Ovary (tissue), 9 donors: ENCODE data around the gene ZMYND8. TPM values are rescaled to one million over a fixed set of nuclear protein-coding genes. Genes with fewer than 3 reads are reported as not detected.
"Not testable (repeated sequence)": the region's sequence is repeated elsewhere in the genome, so short reads cannot be mapped to it uniquely, and the experiment has no call there.

Experiments used
- DNase-seq, 5 donors: peaks; one replicate each; pipeline ENCODE4 v3.0.0-alpha.2; 2019 to 2020
- H3K27ac ChIP-seq, 2 donors: fragments of 200-600 bp; one replicate each; pipeline versions ENCODE4 v1.5.1 to v1.8.0; 2019 to 2022
- H3K27me3 ChIP-seq: fragments of 200-600 bp; one replicate; pipeline ENCODE4 v1.8.0; 2022
- H3K36me3 ChIP-seq: fragments of 200-600 bp; sonication (generic); one replicate; pipeline ENCODE4 v1.5.1; 2019
- H3K4me1 ChIP-seq: one replicate; pipeline ENCODE4 v1.8.1; 2013; ENCODE audit warnings: mild to moderate bottlenecking, moderate library complexity; ENCODE audit not compliant: insufficient read depth
- H3K4me3 ChIP-seq: fragments of 200-600 bp; sonication (generic); one replicate; pipeline ENCODE4 v1.5.1; 2017
- H3K9me3 ChIP-seq, 2 donors: fragments of 200-600 bp in 1 of 2; sonication (generic) in 1 of 2; one replicate each; pipeline versions ENCODE4 v1.5.1 to v1.8.1; 2013 to 2019; ENCODE audit warnings: mild to moderate bottlenecking in 1 of 2, moderate library complexity in 1 of 2
- CTCF ChIP-seq, 3 donors: fragments of 450-650 bp in 2 of 3; fragments of 200-600 bp in 1 of 3; IDR thresholded peaks; one replicate each; pipeline versions ENCODE4 v1.5.1 to v1.8.0; 2016 to 2022; ENCODE audit warnings: antibody characterized with exemption in 3 of 3, mild to moderate bottlenecking in 1 of 3
- EP300 ChIP-seq: sonication (generic); formaldehyde crosslinking; IDR thresholded peaks from one replicate; pipeline ENCODE4 v1.6.1; 2017; ENCODE audit warnings: antibody characterized with exemption
- POLR2A ChIP-seq: fragments of 450-650 bp; IDR thresholded peaks from one replicate; pipeline ENCODE4 v1.6.1; 2017; ENCODE audit warnings: antibody characterized with exemption, mild to moderate bottlenecking, moderate library complexity
- WGBS, 3 donors: extraction: QIAGEN DNeasy Blood & Tissue Kit in 1 of 3; methylation state at CpG; one replicate each; pipeline versions ENCODE4 v1.1.5 to v1.1.7; 2013 to 2017; 5-methylcytosine and 5-hydroxymethylcytosine counted together
- intact Hi-C, 4 donors: fragments of 100-400 bp; cut with DNase I; formaldehyde crosslinking; loops; one replicate each; pipeline versions ENCODE4 v1.11.0 to v1.15.1; 2022 to 2023
- polyA plus RNA-seq, 2 donors: library from polyadenylated mRNA; stranded (reverse); fragments of 200-250 nt in 1 of 2; fragments of 350-450 nt in 1 of 2; fragmentation: Illumina TruSeq in 1 of 2; extraction: RNeasy Lipid Tissue Mini Kit (QIAGEN cat#74804) in 1 of 2; gene quantifications; one replicate each; pipeline ENCODE4 v1.2.3, GENCODE V29; 2013 to 2014
- total RNA-seq, 7 donors: library from RNA; depleted of rRNA in 2 of 7; stranded (reverse); fragments of >200 nt in 2 of 7; fragmentation: NEBNext Ultra II Directional in 3 of 7; extraction: Animal tissue kit (Norgen Biotek cat#: 25700) in 3 of 7; gene quantifications; one replicate each; pipeline versions ENCODE4 v1.1.0 to v1.2.4, GENCODE V29; 2016 to 2023
- donor health status: DM: no; HTN: no; CAD: no; lungs with moderate emphysema.
- donor health status: DM: no; HTN: no; CAD: no.
- donor health status: Bipolar disorder and iron deficiency.
- donor health status: DM: yes; HTN: yes; CAD: no.
- donor health status: DM: no; HTN: no; CAD: no.
- donor health status: DM: yes; HTN: yes; CAD: no.

ZMYND8 gene
- total and polyA plus RNA-seq, 9 donors = 8.3 to 40.7 (median 30.5) TPM

- DNase-seq = no peak
- Histone ChIP-seq H3K36me3 (no peaks in the 10 kb centered on the region), H3K4me3 (no peak overlapping the region), H3K27ac (no peak overlapping the region), H3K9me3 (no peaks in the 10 kb centered on the region), H3K27me3 (no peaks in the 10 kb centered on the region), H3K4me1 (no peaks in the 10 kb centered on the region)
- intact Hi-C loops = no loop called here
- no peak for TF ChIP-seq EP300
- TF ChIP-seq CTCF (IDR thresholded peaks at IDR 0.05) = no peak
- no peak for TF ChIP-seq POLR2A
- 92 to 95% (median 95%) methylated on average over 13 of the region's 13 CpGs for WGBS, 3 donors
Observed at GRCh38 chr20:47210470-47210869, 146.0 kb downstream of the ZMYND8 start.

- intact Hi-C loops = loop anchor here in 1 of 4 donors (5.0 kb wide), 1 partner anchor 172 kb away; no protein-coding TSS in a partner anchor
- Histone ChIP-seq H3K4me1 (no peaks in the 10 kb centered on the region), H3K36me3 (no peaks in the 10 kb centered on the region), H3K4me3 (no peak overlapping the region), H3K27me3 (no peaks in the 10 kb centered on the region), H3K27ac (no peak overlapping the region), H3K9me3 (no peaks in the 10 kb centered on the region)
- TF ChIP-seq CTCF (IDR thresholded peaks at IDR 0.05) (no peak), EP300 (no peak), POLR2A (no peak)
- no peak for DNase-seq
- 90 to 93% (median 93%) methylated on average over 17 of the region's 17 CpGs for WGBS, 3 donors
Observed at GRCh38 chr20:47209982-47210381, 146.5 kb downstream of the ZMYND8 start.

- Histone ChIP-seq H3K36me3 (no peaks in the 10 kb centered on the region), H3K27me3 (no peaks in the 10 kb centered on the region), H3K9me3 (no peaks in the 10 kb centered on the region), H3K27ac (no peak overlapping the region), H3K4me1 (no peaks in the 10 kb centered on the region), H3K4me3 (no peak overlapping the region)
- intact Hi-C loops = loop anchor here in 1 of 4 donors (5.0 kb wide), 1 partner anchor 174 kb away; no protein-coding TSS in a partner anchor
- WGBS, 3 donors = 90 to 94% (median 93%) methylated on average over 18 of the region's 18 CpGs
- TF ChIP-seq POLR2A = no peak
- no peak for TF ChIP-seq CTCF (IDR thresholded peaks at IDR 0.05)
- no peak for TF ChIP-seq EP300
- no peak for DNase-seq
Observed at GRCh38 chr20:47208534-47209174, 147.8 kb downstream of the ZMYND8 start.

DNA sequence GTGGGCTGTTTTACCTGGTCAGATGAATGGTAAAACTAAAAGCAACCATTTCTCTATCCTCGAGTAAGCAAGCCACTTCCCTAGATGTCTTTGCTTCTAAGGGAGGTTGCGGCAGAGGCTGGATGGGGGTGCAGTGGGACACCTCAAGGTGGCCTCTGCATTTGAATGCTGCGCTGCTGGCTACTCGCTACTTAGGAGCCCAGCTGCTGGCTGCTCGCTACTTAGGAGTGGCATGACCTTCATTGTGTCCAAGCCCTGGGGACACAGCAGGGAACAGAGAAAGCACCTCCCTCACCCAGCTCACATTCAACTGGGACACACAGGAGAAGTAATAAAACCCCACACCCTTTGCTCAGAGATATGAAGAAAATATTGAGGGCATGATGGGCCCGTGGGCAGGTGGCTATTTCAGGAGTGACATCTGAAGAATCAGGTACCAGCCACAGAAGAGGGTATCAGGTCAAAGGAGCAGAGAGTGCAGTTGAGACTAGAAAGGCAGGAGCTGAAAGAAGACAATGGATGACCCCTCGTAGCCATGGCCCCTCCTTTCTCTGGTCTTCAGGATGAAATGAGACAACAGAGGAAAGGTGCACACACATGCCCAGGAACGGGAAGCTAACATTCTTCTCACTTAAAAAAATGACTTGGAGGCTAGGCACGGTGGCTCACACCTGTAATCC is 149.4 kb downstream of the ZMYND8 start:
- no peaks in the 10 kb centered on the region for H3K36me3 ChIP-seq
- no peak overlapping the region for H3K4me3 ChIP-seq
- no peaks in the 10 kb centered on the region for H3K4me1 ChIP-seq
- H3K9me3 ChIP-seq = no peaks in the 10 kb centered on the region
- H3K27ac ChIP-seq = no peak overlapping the region
- intact Hi-C loops = loop anchor here in 1 of 4 donors (5.0 kb wide), 1 partner anchor 175 kb away; no protein-coding TSS in a partner anchor
- no peaks in the 10 kb centered on the region for H3K27me3 ChIP-seq
- 85 to 87% (median 86%) methylated on average over 9 of the region's 9 CpGs for WGBS, 3 donors
- DNase-seq = no peak
- TF ChIP-seq EP300 (no peak), CTCF (IDR thresholded peaks at IDR 0.05) (no peak), POLR2A (no peak)

- H3K9me3 ChIP-seq, H3K4me3 ChIP-seq, H3K36me3 ChIP-seq, H3K27me3 ChIP-seq, H3K27ac ChIP-seq, DNase-seq, H3K4me1 ChIP-seq: not testable (repeated sequence)
- WGBS, 3 donors = 82 to 90% (median 90%) methylated on average over 10 of the region's 10 CpGs
- intact Hi-C loops = loop anchor here in 1 of 4 donors (5.0 kb wide), 1 partner anchor 176 kb away; no protein-coding TSS in a partner anchor
Observed at GRCh38 chr20:47206552-47206951, 149.9 kb downstream of the ZMYND8 start.
